ENCODE measurements around the gene KYNU.
"Not testable (repeated sequence)": the region's sequence is repeated elsewhere in the genome, so short reads cannot be mapped to it uniquely, and the experiment has no call there.

The KYNU gene

DNA sequence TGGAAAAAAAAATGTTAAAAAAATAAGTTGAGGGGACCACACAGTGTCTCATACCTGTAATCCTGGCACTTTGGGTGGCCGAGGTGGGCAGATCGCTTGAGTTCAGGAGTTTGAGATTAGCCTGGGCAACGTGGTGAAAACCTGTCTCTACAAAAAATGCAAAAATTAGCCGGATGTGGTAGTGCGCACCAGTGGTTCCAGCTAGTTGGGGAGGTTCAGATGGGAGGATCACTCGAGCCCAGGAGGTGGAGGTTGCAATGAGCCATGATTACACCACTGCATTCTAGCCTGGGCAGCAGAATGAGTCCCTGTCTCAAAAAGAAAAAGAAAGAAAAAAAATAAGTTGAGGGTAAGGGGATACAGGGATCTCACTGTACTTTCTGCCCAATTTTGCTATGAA, 6.1 kb upstream of the KYNU start:
- DNase-seq (ENCODE audit: low spot score), result no peak

DNA sequence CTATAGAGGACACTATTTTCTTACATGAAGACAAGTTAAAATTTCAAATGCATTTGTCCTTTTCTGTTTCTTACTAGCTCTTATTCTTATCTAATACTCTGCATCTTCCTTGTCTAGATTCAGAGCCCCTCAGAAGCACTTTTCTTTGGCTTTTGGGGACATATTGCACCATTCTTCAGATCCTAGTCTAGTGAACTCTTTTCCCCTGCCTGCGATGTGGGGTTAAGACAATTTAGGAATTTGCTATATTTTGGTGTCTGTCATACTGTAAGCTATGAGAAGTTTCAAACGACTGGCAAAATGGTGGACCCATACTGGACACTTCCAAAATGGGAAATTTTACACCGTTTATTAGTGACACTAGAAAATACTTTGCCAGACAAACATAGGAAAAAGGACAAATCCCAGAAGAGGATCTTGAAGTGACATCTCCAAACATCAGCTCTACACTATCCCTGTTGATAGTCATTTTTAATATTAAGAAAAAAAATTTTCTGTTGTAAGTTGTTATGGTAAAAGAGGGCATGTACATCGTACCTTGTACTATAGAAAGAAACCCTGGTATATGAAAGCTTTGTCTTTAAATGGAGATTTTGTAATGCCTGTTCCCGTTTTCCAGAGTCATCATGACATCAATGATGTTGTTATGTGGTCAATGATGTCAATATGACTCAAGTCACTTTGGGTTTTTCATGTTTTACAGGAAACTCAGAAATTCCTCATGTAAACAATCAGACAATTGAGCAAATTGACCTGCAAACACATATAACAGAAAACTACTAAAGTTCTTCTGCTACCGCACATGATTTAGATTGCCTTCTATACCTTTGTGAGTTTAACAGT, 4.4 kb upstream of the KYNU start:
- DNase-seq (ENCODE audit: low spot score), result no peak

DNA sequence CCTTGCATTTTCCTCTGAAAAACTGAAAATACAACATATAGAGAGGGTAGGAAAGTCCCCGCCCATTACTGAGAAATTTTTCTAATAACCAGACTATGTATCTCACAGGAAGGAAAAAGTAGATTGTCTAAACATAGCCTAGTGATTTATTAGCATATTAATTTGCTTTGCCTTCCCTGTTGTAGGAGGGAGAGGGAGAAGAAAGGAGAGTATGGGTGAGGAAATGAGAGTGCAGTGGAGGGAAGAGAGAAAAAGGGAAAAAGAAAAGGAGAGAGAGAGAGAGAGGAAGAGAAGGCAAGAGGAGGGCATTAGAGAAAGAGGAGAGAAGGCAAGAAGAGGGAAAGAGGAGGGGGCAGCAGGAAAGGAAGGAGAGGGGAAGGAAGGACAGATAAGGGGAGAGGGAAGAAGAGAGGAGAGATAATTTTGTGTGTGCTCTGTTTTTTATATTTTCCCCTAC, 3.6 kb upstream of the KYNU start:
- DNase-seq (ENCODE audit: low spot score), result no peak

DNA sequence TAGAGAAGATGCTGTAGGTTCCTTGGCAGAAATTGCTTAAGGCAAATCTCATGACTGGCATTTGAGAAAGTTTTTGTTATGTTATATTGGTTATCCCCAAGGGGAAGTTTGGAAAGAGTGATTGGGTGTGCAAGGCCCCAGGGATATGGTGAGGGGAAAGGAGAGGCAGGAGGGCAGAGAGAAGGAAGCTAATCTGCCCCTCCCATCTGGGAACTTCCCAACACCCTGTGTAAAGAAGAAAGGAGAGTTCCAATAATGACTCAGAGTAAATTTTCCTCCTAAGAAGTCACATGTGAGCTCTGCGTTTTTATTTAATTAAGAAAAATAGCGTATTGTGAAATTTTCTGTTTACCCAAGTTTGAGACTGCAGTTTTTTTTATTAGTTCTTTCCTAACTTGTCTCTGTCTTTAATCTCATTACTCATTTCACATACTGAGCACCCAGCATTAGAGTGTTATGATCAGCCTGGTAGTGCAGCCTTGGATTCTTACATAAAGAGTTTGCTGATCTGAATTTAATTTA, 3.1 kb upstream of the KYNU start:
- DNase-seq (ENCODE audit: low spot score), result peak; percentile 56

DNA sequence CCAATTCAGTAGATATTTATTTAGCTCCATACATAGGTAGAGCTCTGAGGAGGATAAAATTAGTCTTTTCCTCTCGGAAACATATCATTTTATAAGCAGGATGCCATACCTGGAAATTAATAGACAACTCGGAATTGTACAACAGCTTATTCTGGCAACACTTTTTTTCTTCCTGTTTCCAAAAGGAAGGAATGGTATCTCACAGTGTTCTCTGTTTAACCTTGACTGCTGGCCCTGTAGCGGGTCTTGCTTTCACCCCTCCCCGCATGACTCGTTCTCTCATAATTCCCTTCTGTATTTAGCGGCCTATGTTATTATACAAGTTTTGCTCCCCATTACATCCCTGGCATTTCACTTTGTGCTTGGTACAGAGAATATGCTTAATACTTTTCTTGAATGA, 2.5 kb upstream of the KYNU start:
- no peak for DNase-seq (ENCODE audit: low spot score)

DNA sequence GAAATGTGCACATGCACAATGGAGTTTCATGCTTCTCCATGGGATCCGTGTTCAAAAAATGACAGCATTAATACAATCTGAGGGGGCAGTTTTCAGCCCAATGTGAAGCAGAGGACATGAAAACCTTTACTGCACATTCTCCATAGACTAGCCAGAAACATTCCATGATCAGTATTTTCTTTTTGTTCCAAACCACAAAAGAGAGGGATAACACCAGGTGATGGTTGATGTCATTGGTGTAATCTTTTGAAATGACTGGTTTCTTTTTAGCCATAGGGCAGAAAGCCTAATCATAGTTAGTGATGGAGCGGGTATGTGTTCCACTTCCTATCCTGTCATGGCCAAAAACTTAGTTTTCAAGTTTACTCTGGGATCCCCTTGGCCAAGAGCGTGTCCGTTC, 1.8 kb upstream of the KYNU start:
- no peak for DNase-seq (ENCODE audit: low spot score)

DNA sequence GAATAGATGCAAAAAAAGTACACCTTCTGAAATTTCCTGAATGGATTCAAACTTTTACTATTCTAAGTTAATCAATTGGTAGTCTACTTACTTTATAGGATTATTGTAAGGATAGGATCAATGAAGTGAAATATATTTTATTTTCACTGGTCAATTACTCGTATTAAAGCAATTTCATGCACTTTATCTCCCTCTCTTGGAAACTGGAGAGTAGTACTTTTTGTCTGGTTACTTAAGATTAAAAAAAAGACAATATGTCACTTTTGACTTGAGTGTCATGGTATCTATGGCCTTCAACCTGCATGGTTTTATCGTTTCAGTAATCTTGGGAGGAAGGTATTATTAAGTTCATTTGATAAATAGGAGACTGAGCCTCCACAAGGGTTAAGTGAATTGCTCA, 1.0 kb upstream of the KYNU start:
- no peak for DNase-seq (ENCODE audit: low spot score)

DNA sequence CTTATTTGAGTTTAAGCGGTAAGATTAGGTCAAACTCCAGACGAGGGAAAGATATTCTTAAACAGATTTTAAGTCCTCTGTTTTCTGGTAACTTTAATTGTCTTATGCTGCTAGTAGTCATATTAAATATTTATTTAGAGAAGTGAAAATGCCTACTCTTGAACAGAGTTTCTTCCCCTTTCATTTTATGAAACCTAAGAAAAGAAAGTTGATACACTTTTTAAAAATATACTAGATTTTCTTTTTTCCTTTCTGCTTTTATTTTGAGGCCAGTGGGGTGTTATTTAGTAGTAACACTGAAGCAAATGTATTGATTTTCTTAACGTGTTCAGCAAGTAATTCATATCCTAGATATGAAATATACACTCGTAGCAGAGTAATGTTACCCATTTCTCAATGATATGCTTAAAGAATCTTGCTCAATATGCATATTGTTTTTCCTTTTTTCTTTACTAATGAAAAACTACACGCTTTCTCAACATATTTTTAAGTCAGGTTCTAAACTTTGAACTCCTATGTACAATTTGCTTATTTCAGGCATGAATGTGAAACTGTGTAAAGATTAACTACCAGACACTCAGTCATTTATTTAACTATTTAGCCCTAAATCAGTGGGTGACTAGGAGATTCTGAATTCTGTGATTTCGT, 691 bp downstream of the KYNU start:
- DNase-seq (ENCODE audit: low spot score), result no peak

DNA sequence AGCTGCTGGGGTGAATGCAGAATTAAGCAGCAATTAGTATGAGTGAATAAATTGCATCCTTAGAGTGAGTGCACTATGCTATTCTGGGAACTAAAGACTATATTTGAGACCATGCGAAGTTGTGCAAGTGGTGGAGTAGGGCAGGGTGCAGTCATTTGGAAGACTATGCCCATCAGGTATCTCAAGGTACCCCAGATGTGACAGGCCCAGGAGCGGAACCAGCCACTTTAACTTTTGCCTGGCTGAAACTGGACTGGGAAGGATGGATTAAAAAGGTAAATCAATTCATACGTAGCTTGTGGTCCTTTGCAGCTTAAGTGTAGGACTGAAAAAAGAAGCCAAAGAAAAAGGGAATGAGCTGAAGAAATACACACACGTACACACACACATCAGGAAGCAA, 1.7 kb downstream of the KYNU start:
- DNase-seq (ENCODE audit: low spot score), result no peak

DNA sequence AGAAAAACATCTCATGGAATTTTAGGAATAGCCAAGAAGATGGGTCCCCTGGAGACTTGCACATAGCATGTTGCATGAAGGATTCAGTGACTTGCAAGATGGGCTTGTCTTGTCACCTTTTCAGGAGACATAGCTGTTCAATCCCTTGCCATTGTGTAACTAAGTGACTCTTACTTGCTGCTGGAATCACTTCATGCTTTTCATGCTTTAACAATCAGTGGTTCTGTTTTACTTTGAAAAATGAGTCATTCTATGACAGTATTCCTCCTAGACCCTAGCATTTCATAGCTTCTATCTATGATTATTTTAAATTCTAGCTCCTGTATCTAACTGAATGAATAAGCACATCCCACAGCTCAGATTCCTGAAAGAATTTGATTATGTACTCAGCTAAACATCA, 2.8 kb downstream of the KYNU start:
- peak; percentile 18 for DNase-seq (ENCODE audit: low spot score)

DNA sequence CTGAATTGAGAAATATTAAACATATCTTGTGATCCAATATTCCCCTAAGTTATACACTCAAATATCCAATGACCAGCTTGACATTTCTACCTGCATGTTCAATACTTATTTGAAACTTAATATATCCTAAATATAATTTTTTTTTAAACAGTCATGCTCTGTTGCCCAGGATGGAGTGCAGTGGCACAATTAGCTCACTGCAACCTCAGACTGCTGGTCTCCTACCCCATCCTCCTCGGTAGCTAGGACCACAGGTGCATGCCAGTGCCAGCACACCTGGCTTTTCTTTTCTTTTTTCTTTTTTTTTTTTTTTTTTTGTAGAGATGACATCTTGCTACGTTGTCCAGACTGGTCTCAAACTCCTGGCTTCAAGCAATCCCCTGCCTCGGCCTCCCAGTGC, 4.2 kb downstream of the KYNU start:
- DNase-seq (ENCODE audit: low spot score), result no peak

DNA sequence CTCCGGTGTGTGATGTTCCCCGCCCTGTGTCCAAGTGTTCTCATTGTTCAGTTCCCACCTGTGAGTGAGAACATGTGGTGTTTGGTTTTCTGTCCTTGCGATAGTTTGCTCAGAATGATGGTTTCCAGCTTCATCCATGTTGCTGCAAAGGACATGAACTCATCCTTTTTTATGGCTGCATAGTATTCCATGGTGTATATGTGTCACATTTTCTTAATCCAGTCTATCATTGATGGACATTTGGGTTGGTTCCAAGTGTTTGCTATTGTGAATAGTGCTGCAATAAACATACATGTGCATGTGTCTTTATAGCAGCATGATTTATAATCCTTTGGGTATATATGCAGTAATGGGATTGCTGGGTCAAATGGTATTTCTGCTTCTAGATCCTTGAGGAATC, 5.0 kb downstream of the KYNU start:
- not testable (repeated sequence) for DNase-seq (ENCODE audit: low spot score)

DNA sequence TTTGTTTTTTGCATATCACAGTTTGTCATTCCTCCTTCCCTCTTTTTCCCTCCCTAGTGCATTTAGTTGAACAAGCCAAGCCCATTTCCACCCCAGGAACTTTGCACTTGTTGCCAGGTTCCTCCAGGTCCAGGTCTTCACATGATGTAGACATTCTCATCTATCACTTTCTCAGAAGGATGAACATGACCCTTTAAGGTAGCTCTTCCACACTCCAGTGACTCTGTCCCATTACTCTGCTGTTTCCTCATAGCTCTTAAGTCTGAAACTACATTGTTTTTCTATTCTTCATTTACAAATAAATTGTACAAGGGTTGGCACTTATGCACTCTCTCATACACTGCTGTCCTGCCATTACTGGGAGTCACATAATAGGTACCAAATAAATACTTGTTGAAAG, 6.1 kb downstream of the KYNU start:
- DNase-seq (ENCODE audit: low spot score), result no peak

DNA sequence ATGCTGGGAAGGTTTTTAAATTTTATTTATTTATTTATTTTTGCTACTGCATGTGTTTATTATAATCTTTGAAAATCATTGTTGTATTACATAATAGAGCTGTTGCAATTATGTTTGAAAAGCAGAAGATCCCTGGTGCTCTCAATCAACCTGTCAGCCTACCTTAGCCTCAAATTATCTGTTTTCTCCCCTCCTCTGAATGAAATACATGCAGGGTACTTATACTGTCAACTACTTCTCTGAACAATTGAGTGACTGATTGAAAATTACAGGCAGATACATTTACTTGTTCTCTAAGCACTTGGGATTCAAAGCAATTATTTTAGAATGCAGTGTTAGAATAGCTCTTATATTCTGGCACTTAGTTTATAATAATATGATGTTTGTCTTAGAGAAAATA, 8.1 kb downstream of the KYNU start:
- no peak for DNase-seq (ENCODE audit: low spot score)

DNA sequence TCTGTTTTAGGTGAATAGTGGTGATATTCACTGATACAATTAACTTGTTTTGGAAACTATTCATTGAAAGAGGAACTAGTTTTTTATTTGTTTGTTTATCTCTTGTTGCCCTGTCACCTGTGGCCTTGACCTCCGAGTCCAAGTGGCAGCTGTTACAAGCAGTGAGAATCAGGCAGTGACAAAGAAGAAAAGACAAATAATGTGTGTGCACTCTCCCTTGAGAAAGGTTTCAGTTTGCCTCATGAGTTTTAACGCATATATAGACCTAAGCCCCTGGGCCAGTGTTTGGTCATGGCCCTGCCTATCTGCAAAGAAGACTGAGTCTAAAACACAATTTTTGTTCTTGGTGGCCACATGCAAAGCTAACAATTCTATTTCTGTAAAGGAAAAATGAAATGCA, 15.3 kb downstream of the KYNU start:
- DNase-seq (ENCODE audit: low spot score), result no peak

DNA sequence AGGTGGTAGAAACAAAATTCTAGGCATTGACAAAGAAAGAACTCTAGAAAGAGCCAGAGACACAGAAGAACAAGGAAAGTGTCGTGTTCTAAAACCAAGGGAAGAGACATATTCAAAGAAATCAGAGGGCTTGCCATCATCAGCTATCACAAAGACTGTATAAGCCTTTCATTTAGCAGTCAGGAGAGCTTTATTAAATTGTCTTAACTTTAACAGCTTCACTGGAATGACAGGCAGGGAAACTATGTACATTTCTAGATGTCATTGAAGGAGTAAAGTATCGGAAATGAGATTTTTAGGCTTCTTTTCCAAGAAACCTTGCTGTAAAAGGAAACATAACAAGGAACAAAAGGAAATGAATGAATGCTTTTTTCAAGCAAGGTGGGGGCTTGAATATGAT, 15.8 kb downstream of the KYNU start:
- no peak for DNase-seq (ENCODE audit: low spot score)

DNA sequence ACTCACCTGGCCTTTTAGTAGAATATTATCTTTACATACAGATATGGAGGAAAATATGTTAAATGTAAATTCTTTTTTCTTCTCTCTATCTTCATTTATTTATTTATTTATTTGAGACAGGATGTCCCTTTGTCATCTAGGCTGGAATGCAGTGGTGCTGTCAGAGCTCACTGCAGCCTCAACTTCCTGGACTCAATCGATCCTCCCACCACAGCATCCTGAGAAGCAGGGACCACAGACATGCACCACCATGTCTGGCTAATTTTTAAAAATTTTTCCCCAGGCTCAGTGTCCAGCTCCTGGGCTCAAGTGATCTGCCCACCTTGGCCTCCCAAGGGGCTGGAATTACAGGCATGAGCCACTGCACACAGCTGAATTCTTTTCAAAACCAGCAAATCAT, 20.3 kb downstream of the KYNU start:
- no peak for DNase-seq (ENCODE audit: low spot score)

DNA sequence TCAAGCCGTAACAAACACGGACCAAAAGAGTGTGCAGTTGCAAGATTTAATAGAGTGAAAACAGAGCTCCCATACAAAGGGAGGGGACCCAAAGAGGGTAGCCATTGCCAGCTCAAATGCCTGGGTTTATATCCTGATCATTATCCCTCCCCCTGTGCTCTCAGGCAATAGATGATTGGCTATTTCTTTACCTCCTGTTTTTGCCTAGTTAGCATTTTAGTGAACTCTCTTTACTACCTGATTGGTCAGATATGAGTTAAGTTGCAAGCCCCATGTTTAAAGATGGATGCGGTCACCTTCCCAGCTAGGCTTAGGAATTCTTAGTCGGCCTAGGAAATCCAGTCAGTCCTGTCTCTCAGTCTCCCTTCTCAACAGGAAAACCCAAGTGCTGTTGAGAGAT, 22.9 kb downstream of the KYNU start:
- DNase-seq (ENCODE audit: low spot score), result not testable (repeated sequence)

DNA sequence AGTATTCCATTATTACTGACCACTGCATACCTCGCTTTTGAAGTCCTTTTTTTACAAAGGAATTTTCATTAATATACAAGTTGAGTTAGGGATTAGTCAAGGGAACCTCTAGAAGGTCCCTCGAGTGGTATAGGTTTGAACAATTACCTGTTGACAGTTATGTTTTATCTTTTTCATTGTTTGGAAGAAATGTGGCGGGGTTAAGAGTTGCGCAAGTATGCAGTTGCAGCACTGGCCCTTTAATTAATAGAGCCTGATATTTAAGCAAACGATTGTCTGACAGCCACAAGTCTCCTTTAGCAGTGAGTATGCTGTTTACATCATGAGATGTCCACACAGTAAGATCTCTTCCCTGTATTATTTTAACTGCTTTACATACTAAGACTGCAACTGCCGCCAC, 24.3 kb downstream of the KYNU start:
- DNase-seq (ENCODE audit: low spot score), result no peak

DNA sequence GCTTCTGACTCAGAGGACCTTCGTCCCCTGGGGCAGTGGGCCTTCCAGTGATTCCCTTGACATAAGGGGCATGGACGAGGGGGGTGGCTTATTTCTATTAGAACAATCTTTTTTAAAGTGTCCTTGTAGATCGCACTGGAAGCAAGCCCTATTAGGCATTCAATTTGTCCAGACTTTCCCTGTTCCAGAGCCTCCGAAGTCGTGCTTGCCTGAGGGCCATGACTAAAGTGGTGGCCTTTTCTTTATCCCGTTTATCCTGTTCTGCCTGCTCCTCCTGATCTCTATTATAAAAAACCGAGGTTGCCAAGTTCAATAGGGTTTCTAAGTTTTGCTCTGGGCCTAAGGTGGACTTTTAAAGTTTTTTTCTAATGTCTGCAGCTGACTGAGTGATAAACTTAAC, 26.3 kb downstream of the KYNU start:
- not testable (repeated sequence) for DNase-seq (ENCODE audit: low spot score)

DNA sequence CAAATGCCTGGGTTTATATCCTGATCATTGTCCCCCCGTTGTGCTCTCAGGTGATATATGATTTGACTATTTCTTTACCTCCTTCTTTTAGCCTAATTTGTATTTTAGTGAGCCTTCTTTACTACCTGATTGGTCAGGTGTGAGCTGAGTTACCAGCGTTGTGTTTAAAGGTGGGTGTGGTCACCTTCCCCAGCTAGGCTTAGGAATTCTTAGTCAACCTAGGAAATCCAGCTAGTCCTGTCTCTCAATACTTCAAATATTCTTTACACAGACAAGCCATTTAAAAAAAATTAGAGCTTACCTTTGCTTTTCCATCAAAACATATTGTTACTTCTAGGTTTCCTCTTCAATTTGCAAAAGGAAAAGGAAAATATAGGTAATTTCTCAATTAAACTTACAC, 30.2 kb downstream of the KYNU start:
- DNase-seq (ENCODE audit: low spot score), result no peak

DNA sequence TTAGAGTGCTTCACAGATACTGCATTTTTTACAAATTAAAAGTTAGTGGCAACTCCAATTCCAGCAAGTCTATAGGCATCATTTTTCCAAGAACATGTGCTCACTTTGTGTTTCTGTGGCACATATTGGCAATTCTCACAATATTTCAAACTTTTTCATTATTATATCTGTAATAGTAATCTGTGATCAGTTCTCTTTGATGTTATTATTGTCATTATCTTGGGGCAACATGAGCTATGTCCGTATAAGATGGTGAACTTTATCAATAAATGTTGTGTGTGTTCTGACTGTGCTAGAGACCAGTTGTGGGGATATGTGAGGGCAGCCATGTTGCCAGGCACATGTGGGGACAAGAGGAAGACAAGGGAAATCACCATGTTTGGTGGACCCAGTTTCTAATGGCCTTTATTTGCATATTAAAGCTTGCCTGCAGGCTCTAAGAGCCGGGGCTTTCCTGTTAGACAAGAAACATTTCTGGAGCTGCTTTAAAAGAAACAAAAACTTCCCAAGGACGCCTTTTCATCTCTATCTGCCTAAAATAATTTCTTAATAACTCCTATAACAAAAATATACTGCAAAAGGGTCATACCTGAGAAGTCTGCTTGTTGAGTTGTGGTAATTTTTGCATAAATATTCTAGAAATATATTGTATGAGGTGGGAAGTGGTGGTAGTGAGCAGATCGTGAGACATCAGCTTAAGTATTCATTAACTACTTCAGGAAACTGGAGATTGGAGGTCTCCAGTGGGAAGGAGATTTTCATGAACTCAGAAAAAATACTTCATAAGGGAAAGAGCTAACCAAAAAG, 37.2 kb downstream of the KYNU start:
- DNase-seq (ENCODE audit: low spot score), result no peak

DNA sequence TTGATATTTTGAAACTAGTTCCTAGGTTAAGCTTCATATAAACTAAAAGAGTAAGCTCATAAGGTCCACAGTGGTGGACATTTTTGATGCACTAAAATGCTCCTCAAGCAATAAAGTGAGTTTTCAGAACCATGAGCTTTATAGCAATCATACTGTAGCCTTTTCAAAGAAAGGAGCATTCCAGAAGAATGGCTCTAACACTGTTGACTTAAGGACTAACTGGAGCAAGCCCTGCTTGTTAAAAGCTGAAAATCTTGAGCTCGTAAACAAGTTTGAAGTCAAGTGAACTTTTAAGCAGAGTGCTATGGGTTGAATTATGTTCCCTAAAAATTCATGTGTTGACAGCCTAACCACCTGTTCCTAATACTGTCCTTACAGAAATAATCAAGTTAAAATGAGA, 38.0 kb downstream of the KYNU start:
- DNase-seq (ENCODE audit: low spot score), result no peak
